Sciatic nerve (tissue), 2 donors: ENCODE results near the gene CLTA. TPM values are rescaled to one million over a fixed set of nuclear protein-coding genes. Genes with fewer than 3 reads are reported as not detected.
A peak's percentile ranks its signal among the peaks of the same experiment; 100 is the strongest.

Source experiments
- ATAC-seq: fragments of 200-7000 bp; cut with Tn5 transposase; one replicate; pipeline ENCODE4 v1.9.1; 2020; ENCODE audit warnings: mild to moderate bottlenecking, moderate library complexity
- DNase-seq: peaks from one replicate; pipeline ENCODE4 v3.0.0-alpha.2; 2020; ENCODE audit warnings: low spot score
- intact Hi-C: fragments of 100-400 bp; cut with DNase I; formaldehyde crosslinking; loops from one replicate; pipeline ENCODE4 v1.14.2; 2022
- total RNA-seq: library from RNA; stranded (reverse); fragmentation: NEBNext Ultra II Directional; extraction: Animal tissue kit (Norgen Biotek cat#: 25700); gene quantifications from one replicate; pipeline ENCODE4 v1.2.1, GENCODE V29; 2021
- donor health status: DM: no; HTN: no; CAD: no.
- donor health status: DM: no; HTN: no; CAD: no.

Gene CLTA
- 103 TPM for total RNA-seq

GRCh38 chr9:36190388-36191289 is at the start of gene CLTA:
Gene CLTA, plus strand, starts transcription at chr9:36190921. Its CDS starts 136 bp downstream, at chr9:36191057.
- ATAC-seq (peak; percentile 100), DNase-seq (peak; percentile 97)
- intact Hi-C loops = loop anchor here (5.0 kb wide), 1 partner anchor 137 kb away; no protein-coding TSS in a partner anchor

DNA sequence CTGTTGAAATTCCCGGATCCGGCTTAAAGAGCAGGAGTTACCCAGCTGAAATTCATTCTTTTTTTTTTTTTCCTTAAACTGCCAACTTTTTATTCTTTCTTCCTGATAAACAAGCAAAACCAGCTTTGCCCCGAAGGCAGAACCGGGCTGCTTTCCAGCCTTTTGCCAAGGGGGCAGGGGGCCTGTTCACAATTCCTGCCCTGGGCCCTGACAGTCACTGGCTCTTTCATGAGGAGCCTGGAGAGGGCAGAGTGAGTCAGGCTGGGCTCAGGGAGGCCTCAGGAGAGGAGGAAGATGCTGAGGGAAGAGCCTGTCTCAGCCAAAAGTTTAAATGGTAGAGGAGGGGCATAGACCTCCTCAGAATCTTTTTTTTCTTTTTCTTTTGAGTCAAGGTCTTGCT is 49.4 kb upstream of the CLTA start:
- intact Hi-C loops = no loop called here
- DNase-seq (no peak), ATAC-seq (no peak)

DNA sequence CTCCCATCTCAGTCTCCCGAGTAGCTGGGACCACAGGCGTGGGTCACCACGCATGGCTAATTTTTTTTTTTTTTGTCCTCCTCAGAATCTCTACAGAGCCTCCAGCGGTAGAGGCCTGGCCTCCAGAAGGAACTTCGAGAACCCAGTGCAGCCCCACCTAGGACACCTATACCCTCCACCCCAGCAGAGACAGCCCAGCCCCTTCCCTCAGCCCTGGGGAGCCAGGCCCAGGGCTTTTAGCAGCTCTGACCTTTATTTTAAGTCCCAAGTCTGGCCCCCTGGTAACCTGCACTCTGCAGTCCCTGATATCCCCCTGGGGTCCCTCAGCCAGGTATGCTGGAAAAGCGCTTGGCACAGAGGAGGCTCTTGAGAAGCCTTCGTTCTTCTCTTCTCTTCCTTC is 49.0 kb upstream of the CLTA start:
- no peak for DNase-seq
- intact Hi-C loops = no loop called here
- ATAC-seq = no peak

DNA sequence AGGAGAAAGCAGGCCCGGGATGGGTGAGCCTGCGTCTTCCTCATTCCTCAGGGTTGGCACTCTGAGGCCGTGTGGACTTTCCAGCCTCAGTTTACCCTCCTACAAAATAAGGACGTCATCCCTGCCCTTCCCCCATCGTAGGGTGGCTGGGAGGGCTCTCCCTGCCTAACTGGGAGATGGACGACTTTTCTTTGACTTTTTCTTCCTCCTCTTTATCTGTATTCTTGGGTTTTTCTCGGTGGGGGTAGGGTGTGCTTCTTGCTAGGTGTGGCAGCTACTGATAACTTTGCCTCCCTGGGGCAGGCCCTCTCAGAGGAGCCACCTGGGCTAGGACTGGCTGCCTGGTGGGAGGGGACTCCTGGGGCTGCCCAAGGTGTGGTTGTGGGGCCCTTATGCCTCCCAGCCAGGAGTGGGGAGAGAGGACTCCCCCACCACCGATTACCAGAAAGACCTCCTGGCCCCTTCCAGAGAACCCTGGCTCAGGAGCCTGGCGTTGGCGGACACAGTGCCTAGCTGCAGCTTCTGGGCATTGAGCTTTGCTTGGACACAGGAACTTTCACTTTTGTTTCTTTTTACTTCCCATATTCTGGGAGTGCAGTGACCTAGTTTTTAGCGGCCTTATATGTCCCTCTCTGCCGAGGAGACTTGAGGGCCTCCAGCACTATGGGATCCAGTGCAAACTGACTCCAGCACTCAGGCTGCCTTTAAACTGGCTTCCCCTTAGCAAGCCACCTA is 48.0 kb upstream of the CLTA start:
- DNase-seq (no peak), ATAC-seq (peak; percentile 47)
- intact Hi-C loops = no loop called here

DNA sequence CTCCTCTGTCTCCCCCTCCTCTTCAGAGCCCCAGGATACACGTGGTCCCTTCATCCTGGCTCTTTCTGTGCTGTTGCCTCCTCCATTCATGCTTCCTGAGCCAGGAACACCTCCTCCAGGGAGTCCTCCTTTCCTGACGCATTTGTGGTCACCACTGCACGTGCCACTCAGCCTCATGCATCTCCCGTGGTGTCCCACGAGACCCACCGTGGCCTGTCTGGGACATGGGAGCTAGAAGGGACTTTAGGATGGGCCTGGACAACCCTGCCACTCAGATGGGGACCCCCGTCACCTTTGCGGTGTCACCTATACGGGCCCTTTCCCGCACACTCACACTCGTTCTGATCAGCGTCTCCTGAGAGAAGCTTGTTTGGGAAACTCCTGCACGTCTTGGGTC is 47.5 kb upstream of the CLTA start:
- no peak for ATAC-seq
- no peak for DNase-seq
- intact Hi-C loops = no loop called here

DNA sequence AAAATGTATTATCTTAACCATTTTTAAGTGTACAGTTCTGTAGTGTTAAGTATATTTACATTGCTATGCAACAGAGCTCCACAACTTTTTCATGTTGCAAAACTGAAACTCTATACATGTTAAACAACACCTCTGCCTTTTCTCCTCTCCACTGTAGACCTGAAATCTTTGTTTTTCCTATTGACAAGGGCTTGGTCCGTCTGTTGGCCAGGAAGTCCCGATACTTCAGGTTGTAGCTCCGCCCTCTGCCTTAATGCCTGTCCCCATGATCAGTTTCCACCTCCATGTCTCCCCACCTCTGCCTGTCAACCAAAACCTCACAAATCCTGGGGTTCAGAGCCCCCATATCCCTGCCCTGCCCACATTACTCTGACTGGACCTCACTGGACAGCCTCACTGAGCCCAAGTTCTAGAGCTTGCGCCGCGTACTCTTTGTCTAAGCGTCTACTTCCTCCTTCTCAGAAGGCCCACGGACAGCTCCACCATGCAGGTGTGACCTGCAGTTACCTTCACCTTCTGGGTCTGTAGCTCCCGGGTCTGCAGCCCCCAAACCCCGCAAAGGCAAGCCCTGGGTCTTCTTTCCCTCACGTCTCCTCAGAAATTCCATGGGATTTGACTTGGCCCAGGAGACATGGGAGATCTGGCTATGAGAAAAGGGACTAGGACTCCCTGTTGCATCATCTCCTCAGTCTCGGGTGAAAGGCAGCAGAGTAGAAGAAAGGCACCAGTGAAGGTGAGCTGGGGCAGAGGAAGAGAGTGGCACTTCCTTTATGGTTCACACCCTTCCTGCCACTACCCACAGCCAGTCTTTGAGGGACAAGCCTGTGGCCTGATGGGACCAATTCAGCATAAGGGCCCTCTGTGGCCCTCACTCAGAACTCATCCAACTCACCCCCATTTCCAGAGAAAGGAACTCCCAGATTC is 46.1 kb upstream of the CLTA start:
- intact Hi-C loops = no loop called here
- ATAC-seq (no peak), DNase-seq (no peak)

- ATAC-seq = no peak
- DNase-seq = no peak
- intact Hi-C loops = no loop called here
These were observed 44.8 kb upstream of the CLTA start for GRCh38 chr9:36145970-36146369.

- no peak for ATAC-seq
- no peak for DNase-seq
- intact Hi-C loops = no loop called here
These were observed 44.1 kb upstream of the CLTA start for GRCh38 chr9:36146651-36147050.

- ATAC-seq (no peak), DNase-seq (no peak)
- intact Hi-C loops = no loop called here
These were observed 43.1 kb upstream of the CLTA start for GRCh38 chr9:36147441-36148175.

GRCh38 chr9:36148311-36149051 is 42.2 kb upstream of the CLTA start:
- intact Hi-C loops = no loop called here
- DNase-seq (peak; percentile 97), ATAC-seq (peak; percentile 95)

DNA sequence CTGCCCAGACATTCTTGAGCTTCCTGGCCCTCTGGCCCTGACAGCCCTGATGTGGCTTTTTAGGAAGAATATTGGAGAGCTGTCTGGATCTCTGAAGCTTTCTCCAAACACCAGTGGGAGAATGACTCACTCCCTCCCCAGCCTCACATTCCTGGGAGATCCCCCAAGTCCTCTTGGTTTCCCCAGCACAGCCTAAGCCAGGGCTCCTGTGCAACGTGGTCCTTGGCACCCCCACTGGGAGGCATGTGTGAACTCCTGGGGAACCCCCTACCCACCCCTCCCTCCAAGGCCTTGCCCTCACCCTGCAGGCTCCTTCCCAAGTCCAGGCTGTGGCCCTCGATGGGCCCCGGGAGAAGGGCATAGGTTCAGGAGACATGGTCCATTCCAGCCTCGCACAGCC is 41.5 kb upstream of the CLTA start:
- ATAC-seq = peak; percentile 27
- no peak for DNase-seq
- intact Hi-C loops = no loop called here

GRCh38 chr9:36150574-36151315 is 40.0 kb upstream of the CLTA start:
- no peak for ATAC-seq
- intact Hi-C loops = no loop called here
- DNase-seq = no peak

GRCh38 chr9:36151316-36152210 is 39.2 kb upstream of the CLTA start:
- DNase-seq (no peak), ATAC-seq (peak; percentile 29)
- intact Hi-C loops = no loop called here

DNA sequence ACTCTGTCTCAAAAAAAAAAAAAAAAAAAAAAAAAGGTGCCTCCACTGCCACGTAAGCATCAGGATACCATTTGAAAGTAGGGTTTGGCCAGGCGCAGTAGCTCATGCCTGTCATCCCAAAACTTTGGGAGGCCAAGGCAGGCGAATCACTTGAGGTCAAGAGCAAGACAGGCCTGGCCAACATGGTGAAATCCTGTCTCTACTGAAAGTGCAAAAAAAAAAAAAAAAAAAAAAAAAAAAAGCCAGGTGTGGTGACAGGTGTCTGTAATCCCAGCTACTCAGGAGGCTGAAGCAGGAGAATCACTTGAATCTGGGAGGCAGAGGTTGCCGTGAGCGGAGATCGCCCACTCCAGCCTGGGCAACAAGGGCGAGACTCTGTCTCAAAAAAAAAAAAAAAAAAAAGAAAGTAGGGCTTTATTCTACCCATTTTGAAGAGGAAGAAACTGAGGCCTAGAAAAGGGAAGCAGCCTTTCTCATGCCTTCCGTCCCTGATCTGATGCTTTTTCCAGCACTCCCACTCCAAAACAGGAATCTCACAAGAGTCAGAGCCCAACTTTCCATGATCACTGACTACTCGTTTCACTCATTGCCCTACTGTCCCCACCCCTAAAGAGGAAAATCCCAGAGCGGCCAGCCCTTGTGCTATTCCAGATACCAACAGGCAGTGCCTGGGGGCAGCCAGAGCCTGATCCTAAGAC is 37.8 kb upstream of the CLTA start:
- intact Hi-C loops = no loop called here
- DNase-seq (no peak), ATAC-seq (no peak)

DNA sequence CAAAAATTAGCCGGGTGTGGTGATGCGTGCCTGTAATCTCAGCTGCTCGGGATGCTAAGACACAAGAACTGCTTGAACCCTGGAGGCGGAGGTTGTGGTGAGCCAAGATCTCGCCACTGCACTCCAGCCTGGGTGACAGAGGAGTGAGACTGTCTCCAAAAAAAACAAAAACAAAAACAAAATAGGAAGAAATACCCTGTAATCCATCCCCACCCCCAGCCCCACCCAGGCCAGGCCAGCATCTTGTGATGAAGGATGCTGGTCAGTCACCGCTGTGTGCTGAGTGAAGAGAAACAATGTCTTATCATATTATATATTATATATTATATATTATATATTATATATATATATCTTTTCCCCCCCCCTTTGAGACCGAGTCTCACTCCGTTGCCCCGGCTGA is 37.0 kb upstream of the CLTA start:
- intact Hi-C loops = no loop called here
- ATAC-seq (no peak), DNase-seq (no peak)
